ENCODE results near the gene DOK7. TPM values are rescaled to one million over a fixed set of nuclear protein-coding genes. Genes with fewer than 3 reads are reported as not detected.
"Not testable (repeated sequence)": the region's sequence is repeated elsewhere in the genome, so short reads cannot be mapped to it uniquely, and the experiment has no call there.

The DOK7 gene
- total RNA-seq, 2 experiments from 2014 or later = not detected

- H3K4me3 Mint-ChIP-seq; CTCF ChIA-PET; ATAC-seq (ENCODE audit: poor library complexity); POLR2A ChIA-PET; H3K27me3 ChIP-seq (ENCODE audit: control insufficient read depth in 1 of 2, insufficient read depth in 2 of 2, low read length in 2 of 2); H3K4me3 ChIP-seq (ENCODE audit: low read length); H3K36me3 ChIP-seq (ENCODE audit: insufficient read depth, low read length); H3K36me3 Mint-ChIP-seq (ENCODE audit: low read depth); H3K27ac Mint-ChIP-seq; H3K4me1 ChIP-seq (ENCODE audit: insufficient read depth, low read length); DNase-seq; H3K9me3 Mint-ChIP-seq; H3K27me3 Mint-ChIP-seq; H3K4me1 Mint-ChIP-seq (ENCODE audit: low read depth); H3K27ac ChIP-seq (ENCODE audit: low read depth in 1 of 2, low read length in 2 of 2): not testable (repeated sequence)
- H3K9me3 ChIP-seq (ENCODE audit: control insufficient read depth in 1 of 2, insufficient read depth in 1 of 2, low read length in 2 of 2) = peaks cover 0 to 21% of the 10 kb centered on the region in 2 experiments
- intact Hi-C loops (cut with DNase I, micrococcal nuclease) = loop anchor here in 1 of 2 experiments (10.0 kb wide), 2 partner anchors 1004 to 1294 kb away; partner anchors contain the start of genes FAM193A, HAUS3 and POLN
Observed at GRCh38 chr4:3538906-3539305, 75.8 kb downstream of the DOK7 start.

- H3K9me3 Mint-ChIP-seq; H3K4me1 ChIP-seq (ENCODE audit: insufficient read depth, low read length); H3K27me3 Mint-ChIP-seq; intact Hi-C loops (cut with DNase I, micrococcal nuclease); H3K27ac Mint-ChIP-seq; H3K27ac ChIP-seq (ENCODE audit: low read depth in 1 of 2, low read length in 2 of 2); POLR2A ChIA-PET; ATAC-seq (ENCODE audit: poor library complexity); CTCF ChIA-PET; H3K9me3 ChIP-seq (ENCODE audit: control insufficient read depth in 1 of 2, insufficient read depth in 1 of 2, low read length in 2 of 2); H3K36me3 Mint-ChIP-seq (ENCODE audit: low read depth); H3K27me3 ChIP-seq (ENCODE audit: control insufficient read depth in 1 of 2, insufficient read depth in 2 of 2, low read length in 2 of 2); H3K4me1 Mint-ChIP-seq (ENCODE audit: low read depth); H3K4me3 Mint-ChIP-seq; H3K36me3 ChIP-seq (ENCODE audit: insufficient read depth, low read length); DNase-seq; H3K4me3 ChIP-seq (ENCODE audit: low read length): not testable (repeated sequence)
Observed at GRCh38 chr4:3543415-3543814, 80.3 kb downstream of the DOK7 start.

Other genes with a start within 250 kb of the DOK7 start
- under 1 TPM; 0.67 to 0.74 TPM for gene MSANTD1, start 214.1 kb upstream of the DOK7 start, total RNA-seq
- 10 to 100 TPM; 14.1 to 16.9 TPM for gene RGS12, start 170.3 kb upstream of the DOK7 start, total RNA-seq
- gene HGFAC, start 21.3 kb upstream of the DOK7 start, total RNA-seq = under 1 TPM; 0.25 to 0.75 TPM
- 10 to 100 TPM; 84.2 to 88.0 TPM for gene LRPAP1, start 69.1 kb downstream of the DOK7 start, total RNA-seq

Data from CD4-positive, alpha-beta T cell (primary cell).